Activated CD4-positive, CD25-positive, alpha-beta regulatory T cell treated with anti-CD3 and anti-CD28 coated beads, Interleukin-2, amount 50 U/mL, for 72 hours (primary cell): ENCODE measurements around the gene MACO1.
"Not testable (repeated sequence)": the region's sequence is repeated elsewhere in the genome, so short reads cannot be mapped to it uniquely, and the experiment has no call there.

ENCODE experiments used
- DNase-seq: peaks from one replicate; pipeline ENCODE4 v3.0.0; 2021

Gene MACO1

GRCh38 chr1:25425098-25426085, 5.3 kb upstream of the MACO1 start:
- DNase-seq: no peak

GRCh38 chr1:25427696-25428095, 3.0 kb upstream of the MACO1 start:
- no peak for DNase-seq

GRCh38 chr1:25428475-25429166, 2.1 kb upstream of the MACO1 start:
- no peak for DNase-seq

- no peak for DNase-seq
These were observed 527 bp downstream of the MACO1 start for GRCh38 chr1:25430967-25431881.

- DNase-seq: no peak
These were observed 1.4 kb downstream of the MACO1 start for GRCh38 chr1:25431955-25432719.

- no peak for DNase-seq
These were observed 2.2 kb downstream of the MACO1 start for GRCh38 chr1:25432749-25433388.

GRCh38 chr1:25433389-25434186, 2.9 kb downstream of the MACO1 start:
- DNase-seq: no peak

- DNase-seq: no peak
These were observed 4.9 kb downstream of the MACO1 start for GRCh38 chr1:25435397-25436108.

GRCh38 chr1:25437672-25438071, 7.0 kb downstream of the MACO1 start:
- no peak for DNase-seq

- no peak for DNase-seq
These were observed 8.6 kb downstream of the MACO1 start for GRCh38 chr1:25439287-25439686.

- DNase-seq: no peak
These were observed 11.5 kb downstream of the MACO1 start for GRCh38 chr1:25442178-25442577.

- DNase-seq: no peak
These were observed 12.5 kb downstream of the MACO1 start for GRCh38 chr1:25443030-25443699.

- not testable (repeated sequence) for DNase-seq
These were observed 13.9 kb downstream of the MACO1 start for GRCh38 chr1:25444604-25445003.

GRCh38 chr1:25445993-25446538, 15.4 kb downstream of the MACO1 start:
- DNase-seq: no peak

GRCh38 chr1:25447547-25447946, 16.9 kb downstream of the MACO1 start:
- DNase-seq: no peak

- no peak for DNase-seq
These were observed 20.2 kb downstream of the MACO1 start for GRCh38 chr1:25450891-25451290.

GRCh38 chr1:25451908-25452307, 21.2 kb downstream of the MACO1 start:
- no peak for DNase-seq

- no peak for DNase-seq
These were observed 25.8 kb downstream of the MACO1 start for GRCh38 chr1:25456502-25456901.
